ENCODE measurements around the gene PSME2.

DNA sequence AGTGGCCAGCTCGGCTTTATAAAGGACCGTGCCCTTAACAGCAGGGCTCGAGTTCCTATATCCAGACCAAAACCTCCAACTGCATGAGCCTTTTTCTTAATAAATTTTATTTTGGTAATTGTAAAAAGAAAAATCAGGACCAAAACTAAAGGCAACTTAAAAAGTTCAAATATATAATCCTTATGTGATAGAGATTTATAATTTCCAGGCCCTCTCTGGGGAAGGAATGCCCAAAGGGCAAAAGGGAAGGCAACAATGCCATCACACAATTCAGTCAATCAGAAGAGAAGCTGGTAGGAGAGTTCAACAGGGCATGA is 42.6 kb upstream of the PSME2 start:
- TF ChIP-seq, protein P1, sequence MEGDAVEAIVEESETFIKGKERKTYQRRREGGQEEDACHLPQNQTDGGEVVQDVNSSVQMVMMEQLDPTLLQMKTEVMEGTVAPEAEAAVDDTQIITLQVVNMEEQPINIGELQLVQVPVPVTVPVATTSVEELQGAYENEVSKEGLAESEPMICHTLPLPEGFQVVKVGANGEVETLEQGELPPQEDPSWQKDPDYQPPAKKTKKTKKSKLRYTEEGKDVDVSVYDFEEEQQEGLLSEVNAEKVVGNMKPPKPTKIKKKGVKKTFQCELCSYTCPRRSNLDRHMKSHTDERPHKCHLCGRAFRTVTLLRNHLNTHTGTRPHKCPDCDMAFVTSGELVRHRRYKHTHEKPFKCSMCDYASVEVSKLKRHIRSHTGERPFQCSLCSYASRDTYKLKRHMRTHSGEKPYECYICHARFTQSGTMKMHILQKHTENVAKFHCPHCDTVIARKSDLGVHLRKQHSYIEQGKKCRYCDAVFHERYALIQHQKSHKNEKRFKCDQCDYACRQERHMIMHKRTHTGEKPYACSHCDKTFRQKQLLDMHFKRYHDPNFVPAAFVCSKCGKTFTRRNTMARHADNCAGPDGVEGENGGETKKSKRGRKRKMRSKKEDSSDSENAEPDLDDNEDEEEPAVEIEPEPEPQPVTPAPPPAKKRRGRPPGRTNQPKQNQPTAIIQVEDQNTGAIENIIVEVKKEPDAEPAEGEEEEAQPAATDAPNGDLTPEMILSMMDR (conservative IDR thresholded peaks at IDR 0.05; ENCODE audit: low read depth in 2 of 2) = no peak
- TF ChIP-seq POLR2AphosphoS5 (IDR thresholded peaks at IDR 0.05; ENCODE audit: low read depth) (no peak), CREB1 (CRISPR knock-in tag; IDR thresholded peaks at IDR 0.05; ENCODE audit: low read depth) (no peak), EZH2 (IDR thresholded peaks at IDR 0.05; ENCODE audit: low read depth, unreplicated experiment) (no peak)
- TF ChIP-seq, protein P2, sequence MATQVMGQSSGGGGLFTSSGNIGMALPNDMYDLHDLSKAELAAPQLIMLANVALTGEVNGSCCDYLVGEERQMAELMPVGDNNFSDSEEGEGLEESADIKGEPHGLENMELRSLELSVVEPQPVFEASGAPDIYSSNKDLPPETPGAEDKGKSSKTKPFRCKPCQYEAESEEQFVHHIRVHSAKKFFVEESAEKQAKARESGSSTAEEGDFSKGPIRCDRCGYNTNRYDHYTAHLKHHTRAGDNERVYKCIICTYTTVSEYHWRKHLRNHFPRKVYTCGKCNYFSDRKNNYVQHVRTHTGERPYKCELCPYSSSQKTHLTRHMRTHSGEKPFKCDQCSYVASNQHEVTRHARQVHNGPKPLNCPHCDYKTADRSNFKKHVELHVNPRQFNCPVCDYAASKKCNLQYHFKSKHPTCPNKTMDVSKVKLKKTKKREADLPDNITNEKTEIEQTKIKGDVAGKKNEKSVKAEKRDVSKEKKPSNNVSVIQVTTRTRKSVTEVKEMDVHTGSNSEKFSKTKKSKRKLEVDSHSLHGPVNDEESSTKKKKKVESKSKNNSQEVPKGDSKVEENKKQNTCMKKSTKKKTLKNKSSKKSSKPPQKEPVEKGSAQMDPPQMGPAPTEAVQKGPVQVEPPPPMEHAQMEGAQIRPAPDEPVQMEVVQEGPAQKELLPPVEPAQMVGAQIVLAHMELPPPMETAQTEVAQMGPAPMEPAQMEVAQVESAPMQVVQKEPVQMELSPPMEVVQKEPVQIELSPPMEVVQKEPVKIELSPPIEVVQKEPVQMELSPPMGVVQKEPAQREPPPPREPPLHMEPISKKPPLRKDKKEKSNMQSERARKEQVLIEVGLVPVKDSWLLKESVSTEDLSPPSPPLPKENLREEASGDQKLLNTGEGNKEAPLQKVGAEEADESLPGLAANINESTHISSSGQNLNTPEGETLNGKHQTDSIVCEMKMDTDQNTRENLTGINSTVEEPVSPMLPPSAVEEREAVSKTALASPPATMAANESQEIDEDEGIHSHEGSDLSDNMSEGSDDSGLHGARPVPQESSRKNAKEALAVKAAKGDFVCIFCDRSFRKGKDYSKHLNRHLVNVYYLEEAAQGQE (IDR thresholded peaks at IDR 0.05; ENCODE audit: unreplicated experiment) = no peak
